ENCODE data around the gene NOTCH3. TPM values are rescaled to one million over a fixed set of nuclear protein-coding genes. Genes with fewer than 3 reads are reported as not detected.

Gene NOTCH3
- polyA plus RNA-seq, 4 donors: 77.5 to 122 (median 103) TPM

- no peak for DNase-seq (ENCODE audit: low read depth in 4 of 4, low spot score in 3 of 4)
Observed at GRCh38 chr19:15110418-15110815, 90.4 kb downstream of the NOTCH3 start.

- no peak for DNase-seq (ENCODE audit: low read depth in 4 of 4, low spot score in 3 of 4)
Observed at GRCh38 chr19:15109768-15110417, 90.9 kb downstream of the NOTCH3 start.

Other genes starting within 250 kb of the NOTCH3 start
- gene SLC1A6, start 221.1 kb downstream of the NOTCH3 start, polyA plus RNA-seq (ENCODE audit: insufficient read length in 4 of 4): under 1 TPM; 0.27 to 0.89 (median 0.60) TPM
- under 1 TPM in 1 of 4 donors, not detected in 3; 0.08 TPM for gene CASP14, start 151.5 kb downstream of the NOTCH3 start, polyA plus RNA-seq (ENCODE audit: insufficient read length in 4 of 4)
- gene OR1I1, start 118.8 kb downstream of the NOTCH3 start, polyA plus RNA-seq (ENCODE audit: insufficient read length in 4 of 4): under 1 TPM in 3 of 4 donors, not detected in 1; 0.03 to 0.14 (median 0.06) TPM
- gene SYDE1, start 93.6 kb downstream of the NOTCH3 start, polyA plus RNA-seq (ENCODE audit: insufficient read length in 4 of 4): 10 to 100 TPM; 13.9 to 34.4 (median 21.2) TPM
- gene EPHX3, start 31.5 kb upstream of the NOTCH3 start, polyA plus RNA-seq (ENCODE audit: insufficient read length in 4 of 4): 1 to 10 TPM; 1.9 to 5.9 (median 5.3) TPM
- 10 to 100 TPM; 44.5 to 69.0 (median 53.5) TPM for gene BRD4, start 131.5 kb upstream of the NOTCH3 start, polyA plus RNA-seq (ENCODE audit: insufficient read length in 4 of 4)
- gene AKAP8, start 178.8 kb upstream of the NOTCH3 start, polyA plus RNA-seq (ENCODE audit: insufficient read length in 4 of 4): 10 to 100 TPM; 23.1 to 35.5 (median 26.6) TPM
- gene AKAP8L, start 218.0 kb upstream of the NOTCH3 start, polyA plus RNA-seq (ENCODE audit: insufficient read length in 4 of 4): 100 to 1,000 TPM in 3 of 4 donors, 10 to 100 TPM in 1; 83.5 to 126 (median 113) TPM
- 10 to 100 TPM; 28.0 to 41.5 (median 29.9) TPM for gene WIZ, start 249.0 kb upstream of the NOTCH3 start, polyA plus RNA-seq (ENCODE audit: insufficient read length in 4 of 4)